Uterus (tissue), 2 donors: Measurements from ENCODE around the gene HCN2.

ENCODE experiments used
- CTCF ChIP-seq, 4 experiments: fragments of 200-600 bp in 2 of 4; fragments of 450-650 bp in 2 of 4; sonication (generic) in 2 of 4; IDR thresholded peaks; one replicate each; pipeline ENCODE4 v1.5.1; 2016 to 2019; ENCODE audit warnings: antibody characterized with exemption in 4 of 4, mild to moderate bottlenecking in 2 of 4, moderate library complexity in 1 of 4
- POLR2A ChIP-seq, 2 donors: fragments of 450-650 bp; IDR thresholded peaks; one replicate each; pipeline ENCODE4 v1.6.1; 2016; ENCODE audit warnings: antibody characterized with exemption in 2 of 2, mild to moderate bottlenecking in 1 of 2, moderate library complexity in 1 of 2

GRCh38 chr19:560121-560520 lies 29.6 kb upstream of the HCN2 start:
- no peak for TF ChIP-seq CTCF (IDR thresholded peaks at IDR 0.05)
- TF ChIP-seq POLR2A (IDR thresholded peaks at IDR 0.05) = no peak
